BE2C (cell line): ENCODE results near the gene MEFV.

ENCODE experiments used
- DNase-seq: peaks from one replicate; pipeline ENCODE4 v3.0.0-alpha.2; 2020
- H3K27me3 ChIP-seq: fragments of 250-450 bp; sonication (Bioruptor Pico); 2 replicates; pipeline ENCODE4 v1.5.1; 2020; ENCODE audit warnings: mild to moderate bottlenecking
- H3K36me3 ChIP-seq: fragments of 250-450 bp; sonication (Bioruptor Pico); 2 replicates; pipeline ENCODE4 v1.5.1; 2020; ENCODE audit warnings: mild to moderate bottlenecking
- H3K4me1 ChIP-seq: fragments of 250-450 bp; sonication (Bioruptor Pico); 2 replicates; pipeline ENCODE4 v1.5.1; 2020
- H3K4me3 ChIP-seq: 2 replicates; pipeline ENCODE4 v1.5.1; 2011; ENCODE audit warnings: low read depth, low read length
- H3K9me3 ChIP-seq: fragments of 250-450 bp; sonication (Bioruptor Pico); 2 replicates; pipeline ENCODE4 v1.5.1; 2020
- TF ChIP-seq, protein P1 (sequence below): IDR thresholded peaks from 2 replicates; pipeline ENCODE4 v1.5.1; 2012; ENCODE audit warnings: mild to moderate bottlenecking, low read depth, low read length

MEFV gene

DNA sequence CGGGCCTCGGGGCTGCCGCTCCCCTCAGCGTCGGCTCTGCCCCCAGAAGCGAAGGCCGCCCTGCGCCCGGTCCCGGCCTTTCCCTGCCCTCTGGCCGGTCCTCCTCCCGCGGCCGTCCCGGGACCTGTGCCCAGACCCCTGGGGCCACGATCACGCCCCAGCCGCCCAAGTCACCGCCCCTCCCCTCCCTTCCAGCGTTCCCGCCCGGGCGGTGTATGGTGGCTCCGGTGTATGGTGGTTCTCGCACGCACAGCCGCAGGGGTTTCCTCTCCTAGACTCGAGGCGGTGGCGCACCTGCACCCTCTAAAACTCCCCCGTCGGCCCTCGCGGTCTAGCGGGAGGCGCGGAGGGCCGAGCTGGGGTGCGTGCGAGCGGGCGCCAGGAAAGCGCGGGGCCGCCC lies 38.8 kb upstream of the MEFV start:
- Histone ChIP-seq H3K27me3 (no peaks in the 10 kb centered on the region), H3K4me1 (no peaks in the 10 kb centered on the region), H3K9me3 (peaks cover 6% of the 10 kb centered on the region), H3K36me3 (peaks cover 56% of the 10 kb centered on the region), H3K4me3 (no peak overlapping the region)
- DNase-seq = no peak
- TF ChIP-seq, protein P1, sequence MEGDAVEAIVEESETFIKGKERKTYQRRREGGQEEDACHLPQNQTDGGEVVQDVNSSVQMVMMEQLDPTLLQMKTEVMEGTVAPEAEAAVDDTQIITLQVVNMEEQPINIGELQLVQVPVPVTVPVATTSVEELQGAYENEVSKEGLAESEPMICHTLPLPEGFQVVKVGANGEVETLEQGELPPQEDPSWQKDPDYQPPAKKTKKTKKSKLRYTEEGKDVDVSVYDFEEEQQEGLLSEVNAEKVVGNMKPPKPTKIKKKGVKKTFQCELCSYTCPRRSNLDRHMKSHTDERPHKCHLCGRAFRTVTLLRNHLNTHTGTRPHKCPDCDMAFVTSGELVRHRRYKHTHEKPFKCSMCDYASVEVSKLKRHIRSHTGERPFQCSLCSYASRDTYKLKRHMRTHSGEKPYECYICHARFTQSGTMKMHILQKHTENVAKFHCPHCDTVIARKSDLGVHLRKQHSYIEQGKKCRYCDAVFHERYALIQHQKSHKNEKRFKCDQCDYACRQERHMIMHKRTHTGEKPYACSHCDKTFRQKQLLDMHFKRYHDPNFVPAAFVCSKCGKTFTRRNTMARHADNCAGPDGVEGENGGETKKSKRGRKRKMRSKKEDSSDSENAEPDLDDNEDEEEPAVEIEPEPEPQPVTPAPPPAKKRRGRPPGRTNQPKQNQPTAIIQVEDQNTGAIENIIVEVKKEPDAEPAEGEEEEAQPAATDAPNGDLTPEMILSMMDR = no peak

DNA sequence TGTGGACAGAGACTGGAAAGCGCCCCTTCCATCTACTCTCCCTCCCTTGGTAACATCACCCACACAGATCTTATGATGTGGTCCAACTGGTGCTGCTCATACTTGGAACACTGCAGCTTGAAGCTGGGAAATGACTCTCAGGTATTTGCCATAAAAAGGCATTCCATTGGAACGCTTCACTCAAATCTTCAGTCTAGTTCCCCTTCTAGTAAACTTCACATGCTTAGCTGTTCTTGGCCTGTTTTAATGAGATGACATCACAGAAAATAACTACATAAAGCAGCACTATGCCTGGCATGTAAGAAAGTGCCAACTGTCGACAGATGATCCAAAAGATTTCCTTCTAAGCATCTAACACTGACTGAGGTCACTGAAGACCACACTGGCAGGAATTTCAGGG lies 36.2 kb upstream of the MEFV start:
- DNase-seq = no peak
- no peaks in the 10 kb centered on the region for H3K4me1 ChIP-seq
- H3K4me3 ChIP-seq = no peak overlapping the region
- peaks cover 67% of the 10 kb centered on the region for H3K36me3 ChIP-seq
- no peaks in the 10 kb centered on the region for H3K27me3 ChIP-seq
- H3K9me3 ChIP-seq = peaks cover 10% of the 10 kb centered on the region
- TF ChIP-seq, protein P1 = no peak

DNA sequence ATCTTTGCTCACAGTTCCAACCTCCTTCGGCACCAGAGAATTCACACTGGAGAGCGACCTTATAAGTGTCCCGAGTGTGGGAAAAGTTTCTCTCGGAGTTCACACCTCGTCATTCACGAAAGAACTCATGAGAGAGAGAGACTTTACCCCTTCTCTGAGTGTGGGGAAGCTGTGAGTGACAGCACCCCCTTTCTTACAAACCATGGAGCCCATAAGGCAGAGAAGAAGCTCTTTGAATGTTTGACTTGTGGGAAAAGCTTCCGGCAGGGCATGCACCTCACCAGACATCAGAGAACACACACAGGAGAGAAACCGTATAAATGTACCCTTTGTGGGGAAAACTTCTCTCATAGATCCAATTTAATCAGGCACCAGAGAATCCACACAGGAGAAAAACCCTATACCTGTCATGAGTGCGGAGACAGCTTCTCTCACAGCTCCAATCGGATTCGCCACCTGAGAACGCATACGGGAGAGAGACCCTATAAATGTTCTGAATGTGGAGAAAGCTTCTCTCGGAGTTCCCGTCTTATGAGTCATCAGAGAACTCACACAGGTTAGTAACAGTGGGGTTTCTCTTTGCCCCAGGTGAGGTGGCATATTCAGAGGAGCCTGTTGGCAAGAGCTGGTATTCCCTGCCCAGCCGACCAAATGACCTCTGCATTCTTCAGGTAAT lies 33.7 kb upstream of the MEFV start:
- no peak overlapping the region for H3K4me3 ChIP-seq
- no peak for DNase-seq
- H3K36me3 ChIP-seq = peaks cover 83% of the 10 kb centered on the region
- peaks cover 10% of the 10 kb centered on the region for H3K9me3 ChIP-seq
- H3K4me1 ChIP-seq = no peaks in the 10 kb centered on the region
- TF ChIP-seq, protein P1 = no peak
- no peaks in the 10 kb centered on the region for H3K27me3 ChIP-seq

DNA sequence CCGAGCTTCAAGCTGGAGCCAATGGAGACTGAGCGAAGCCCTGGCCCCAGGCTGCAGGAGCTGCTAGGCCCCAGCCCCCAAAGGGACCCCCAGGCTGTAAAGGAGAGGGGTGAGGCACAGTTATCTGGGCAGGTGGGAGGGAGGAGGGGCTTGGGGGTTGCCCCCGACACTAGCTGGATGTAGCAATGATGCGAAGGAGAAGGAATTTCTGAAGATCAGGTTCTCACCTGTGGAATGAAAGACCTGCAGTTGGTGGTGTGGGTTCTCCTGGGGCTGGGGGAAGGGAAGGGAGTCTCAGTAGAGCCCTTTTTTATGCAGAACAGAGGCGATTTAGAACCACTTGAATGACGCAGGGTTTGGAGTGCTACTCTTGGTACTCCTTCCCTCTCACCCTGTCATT lies 28.7 kb upstream of the MEFV start:
- H3K36me3 ChIP-seq = peaks cover 50% of the 10 kb centered on the region
- H3K4me3 ChIP-seq = peak overlapping the region; percentile 99
- no peak for DNase-seq
- H3K27me3 ChIP-seq = no peaks in the 10 kb centered on the region
- TF ChIP-seq, protein P1 = no peak
- H3K4me1 ChIP-seq = no peaks in the 10 kb centered on the region
- peaks cover 4% of the 10 kb centered on the region for H3K9me3 ChIP-seq

DNA sequence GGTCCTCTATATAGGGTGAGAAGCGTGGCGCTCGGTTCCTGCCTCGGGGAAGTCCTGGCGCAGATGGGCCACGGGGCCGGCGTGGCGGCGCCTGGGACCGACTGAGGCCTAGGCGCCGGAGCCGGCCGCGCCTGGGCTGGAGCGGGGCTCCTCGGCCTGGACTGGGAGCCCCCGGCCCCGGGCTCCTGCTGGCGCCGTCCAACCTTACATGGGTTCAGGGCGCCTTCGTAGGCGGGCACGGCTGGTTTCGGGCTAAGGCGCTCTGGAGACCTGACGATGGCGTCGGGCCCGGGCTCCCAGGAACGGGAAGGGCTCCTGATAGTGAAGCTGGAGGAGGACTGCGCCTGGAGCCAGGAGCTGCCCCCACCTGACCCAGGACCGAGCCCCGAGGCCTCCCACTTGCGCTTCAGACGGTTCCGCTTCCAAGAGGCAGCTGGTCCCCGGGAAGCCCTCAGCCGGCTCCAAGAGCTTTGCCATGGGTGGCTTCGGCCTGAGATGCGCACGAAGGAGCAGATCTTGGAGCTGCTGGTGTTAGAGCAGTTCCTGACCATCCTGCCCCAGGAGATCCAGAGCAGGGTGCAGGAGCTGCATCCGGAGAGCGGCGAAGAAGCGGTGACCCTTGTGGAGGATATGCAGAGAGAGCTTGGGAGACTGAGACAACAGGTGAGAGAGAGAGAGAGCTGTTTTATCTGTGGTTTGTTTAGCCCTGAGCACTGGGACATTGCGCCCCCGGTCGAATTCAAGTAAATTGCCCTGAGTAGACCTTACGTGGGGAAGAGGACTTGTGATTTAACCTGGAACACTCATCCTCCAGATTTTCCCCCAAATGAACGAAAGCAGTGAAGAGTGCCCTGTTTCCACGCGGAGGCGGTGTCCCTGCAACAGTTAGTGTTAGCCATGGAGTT lies 27.4 kb upstream of the MEFV start:
- H3K27me3 ChIP-seq = no peaks in the 10 kb centered on the region
- H3K4me1 ChIP-seq = no peaks in the 10 kb centered on the region
- H3K4me3 ChIP-seq = peak overlapping the region; percentile 99
- TF ChIP-seq, protein P1 = no peak
- no peaks in the 10 kb centered on the region for H3K9me3 ChIP-seq
- DNase-seq = peak; percentile 19
- H3K36me3 ChIP-seq = peaks cover 36% of the 10 kb centered on the region
